Osteocyte (in vitro differentiated cells): Measurements from ENCODE around the gene GRIN2D. TPM values are rescaled to one million over a fixed set of nuclear protein-coding genes. Genes with fewer than 3 reads are reported as not detected.

Experiments
- DNase-seq: peaks from one replicate; pipeline ENCODE4 v3.0.0; 2021; ENCODE audit warnings: mixed read lengths; ENCODE audit not compliant: unreplicated experiment; ENCODE audit errors: extremely low spot score
- H3K27ac Mint-ChIP-seq: one replicate; pipeline ENCODE4 v1.8.0; 2021; ENCODE audit warnings: mild to moderate bottlenecking, mixed read lengths; ENCODE audit not compliant: unreplicated experiment
- H3K27me3 Mint-ChIP-seq: one replicate; pipeline ENCODE4 v1.8.0; 2021; ENCODE audit warnings: mixed read lengths; ENCODE audit not compliant: unreplicated experiment
- H3K36me3 Mint-ChIP-seq: one replicate; pipeline ENCODE4 v1.8.0; 2021; ENCODE audit warnings: mixed read lengths; ENCODE audit not compliant: unreplicated experiment
- H3K4me1 Mint-ChIP-seq: one replicate; pipeline ENCODE4 v1.8.0; 2021; ENCODE audit warnings: mixed read lengths; ENCODE audit not compliant: unreplicated experiment
- H3K4me3 Mint-ChIP-seq: one replicate; pipeline ENCODE4 v1.8.0; 2021; ENCODE audit warnings: mild to moderate bottlenecking, moderate library complexity, mixed read lengths; ENCODE audit not compliant: unreplicated experiment
- H3K9me3 Mint-ChIP-seq: one replicate; pipeline ENCODE4 v1.8.0; 2021; ENCODE audit warnings: mixed read lengths; ENCODE audit not compliant: unreplicated experiment
- total RNA-seq: library from RNA; stranded (reverse); gene quantifications from 2 replicates; pipeline ENCODE4 v1.2.1, GENCODE V29; 2021
- TF ChIP-seq, protein P1 (sequence below): fragments of 200-600 bp; sonication (generic); IDR thresholded peaks from 2 replicates; pipeline ENCODE4 v1.5.0; 2021; ENCODE audit warnings: antibody characterized with exemption, mild to moderate bottlenecking, moderate library complexity

Gene GRIN2D
- total RNA-seq, 1 donor from 2014 or later: 1.2 TPM

DNA sequence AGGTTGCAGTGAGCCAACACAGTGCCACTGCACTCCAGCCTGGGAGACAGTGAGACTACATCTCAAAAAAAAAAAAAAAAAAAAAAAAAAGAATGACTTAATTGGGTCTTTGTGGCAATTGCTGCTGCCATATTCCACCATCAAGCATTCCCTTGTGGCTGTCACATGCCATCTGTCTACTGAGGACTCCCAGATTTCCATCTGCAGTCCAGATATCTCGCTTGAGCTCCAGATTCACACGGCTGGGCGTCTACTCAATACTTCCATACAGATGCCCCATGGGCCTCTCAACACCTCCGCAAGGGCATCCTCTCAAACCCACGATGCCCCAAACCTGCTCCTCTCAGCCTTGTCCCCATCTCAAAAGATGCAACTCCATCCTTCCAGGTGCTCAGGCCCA, 42.6 kb upstream of the GRIN2D start:
- H3K4me3 Mint-ChIP-seq: no peak overlapping the region
- H3K4me1 Mint-ChIP-seq: peaks cover 8% of the 10 kb centered on the region
- no peaks in the 10 kb centered on the region for H3K27me3 Mint-ChIP-seq
- no peak for DNase-seq
- no peaks in the 10 kb centered on the region for H3K36me3 Mint-ChIP-seq
- TF ChIP-seq, protein P1, sequence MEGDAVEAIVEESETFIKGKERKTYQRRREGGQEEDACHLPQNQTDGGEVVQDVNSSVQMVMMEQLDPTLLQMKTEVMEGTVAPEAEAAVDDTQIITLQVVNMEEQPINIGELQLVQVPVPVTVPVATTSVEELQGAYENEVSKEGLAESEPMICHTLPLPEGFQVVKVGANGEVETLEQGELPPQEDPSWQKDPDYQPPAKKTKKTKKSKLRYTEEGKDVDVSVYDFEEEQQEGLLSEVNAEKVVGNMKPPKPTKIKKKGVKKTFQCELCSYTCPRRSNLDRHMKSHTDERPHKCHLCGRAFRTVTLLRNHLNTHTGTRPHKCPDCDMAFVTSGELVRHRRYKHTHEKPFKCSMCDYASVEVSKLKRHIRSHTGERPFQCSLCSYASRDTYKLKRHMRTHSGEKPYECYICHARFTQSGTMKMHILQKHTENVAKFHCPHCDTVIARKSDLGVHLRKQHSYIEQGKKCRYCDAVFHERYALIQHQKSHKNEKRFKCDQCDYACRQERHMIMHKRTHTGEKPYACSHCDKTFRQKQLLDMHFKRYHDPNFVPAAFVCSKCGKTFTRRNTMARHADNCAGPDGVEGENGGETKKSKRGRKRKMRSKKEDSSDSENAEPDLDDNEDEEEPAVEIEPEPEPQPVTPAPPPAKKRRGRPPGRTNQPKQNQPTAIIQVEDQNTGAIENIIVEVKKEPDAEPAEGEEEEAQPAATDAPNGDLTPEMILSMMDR: no peak
- H3K27ac Mint-ChIP-seq: no peak overlapping the region
- no peaks in the 10 kb centered on the region for H3K9me3 Mint-ChIP-seq

DNA sequence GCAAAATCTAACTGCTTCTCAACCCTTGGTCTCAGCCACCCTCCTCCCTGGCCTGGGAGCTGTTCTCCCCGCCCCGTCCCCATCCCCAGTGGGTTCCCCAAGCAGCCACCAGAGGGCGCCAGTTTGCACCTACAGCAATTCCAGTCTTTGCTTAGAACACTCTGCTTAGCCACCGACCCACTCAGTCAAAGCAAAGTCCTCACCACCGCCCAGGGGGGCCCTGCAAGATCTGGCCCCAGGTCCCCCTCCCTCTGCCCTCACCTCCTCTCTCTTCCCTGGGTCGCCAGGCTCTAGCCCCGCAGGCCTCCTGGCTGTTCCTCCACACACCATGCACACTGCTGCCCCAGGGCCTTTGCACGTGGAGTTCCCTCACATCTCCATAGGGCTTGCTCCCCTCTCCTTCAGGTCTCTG, 42.1 kb upstream of the GRIN2D start:
- no peaks in the 10 kb centered on the region for H3K36me3 Mint-ChIP-seq
- peaks cover 8% of the 10 kb centered on the region for H3K4me1 Mint-ChIP-seq
- peak; percentile 89 for DNase-seq
- H3K9me3 Mint-ChIP-seq: no peaks in the 10 kb centered on the region
- H3K27ac Mint-ChIP-seq: no peak overlapping the region
- no peak overlapping the region for H3K4me3 Mint-ChIP-seq
- H3K27me3 Mint-ChIP-seq: no peaks in the 10 kb centered on the region
- TF ChIP-seq, protein P1: peak; percentile 75

DNA sequence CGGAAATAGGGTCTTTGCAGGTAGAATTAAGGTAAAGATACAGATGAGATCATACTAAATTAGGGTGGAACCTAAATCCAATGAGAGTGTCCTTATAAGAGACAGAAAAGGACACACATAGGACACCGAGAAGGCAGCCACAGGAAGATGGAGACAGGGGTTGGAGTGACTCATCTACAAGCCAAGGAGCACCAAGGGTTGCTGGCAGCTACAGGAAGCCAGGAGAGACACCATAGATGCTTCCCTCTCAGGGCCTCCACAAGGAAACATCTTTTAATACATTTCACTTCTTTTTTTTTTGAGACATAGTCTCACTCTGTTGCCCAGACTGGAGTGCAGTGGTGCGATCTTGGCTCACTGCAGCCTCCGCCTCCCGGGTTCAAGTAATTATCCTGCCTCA, 39.8 kb upstream of the GRIN2D start:
- Mint-ChIP-seq H3K27me3 (no peaks in the 10 kb centered on the region), H3K4me1 (no peaks in the 10 kb centered on the region), H3K36me3 (no peaks in the 10 kb centered on the region), H3K9me3 (no peaks in the 10 kb centered on the region), H3K4me3 (no peak overlapping the region), H3K27ac (no peak overlapping the region)
- no peak for DNase-seq
- TF ChIP-seq, protein P1: no peak

DNA sequence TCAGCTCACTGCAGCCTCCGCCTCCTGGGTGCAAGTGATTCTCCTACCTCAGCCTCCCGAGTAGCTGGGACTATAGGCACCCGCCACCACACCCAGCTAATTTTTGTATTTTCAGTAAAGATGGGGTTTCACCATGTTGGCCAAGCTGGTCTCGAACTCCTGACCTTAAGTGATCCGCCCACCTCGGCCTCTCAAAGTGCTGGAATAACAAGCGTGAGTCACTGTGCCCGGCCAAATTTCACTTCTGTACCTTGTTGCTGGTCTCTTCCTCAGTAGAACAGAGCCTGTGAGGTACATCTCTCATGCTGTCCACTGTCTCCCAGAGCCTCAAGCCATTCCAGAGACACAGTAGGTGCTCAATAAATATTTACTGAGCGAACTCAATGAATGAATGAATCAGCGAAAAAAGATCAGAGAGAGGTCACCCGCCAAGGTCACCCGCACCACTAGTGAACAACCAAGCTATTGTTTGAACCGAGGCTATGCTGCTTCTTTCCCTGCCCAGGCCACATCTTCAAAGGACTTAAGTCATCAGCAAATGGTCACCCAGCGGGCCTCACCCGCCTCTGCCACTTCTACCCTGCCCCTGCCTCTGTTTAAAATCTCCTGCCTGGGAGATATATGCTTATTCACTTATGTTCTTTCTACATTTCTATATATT, 39.0 kb upstream of the GRIN2D start:
- no peaks in the 10 kb centered on the region for H3K4me1 Mint-ChIP-seq
- H3K27me3 Mint-ChIP-seq: no peaks in the 10 kb centered on the region
- H3K27ac Mint-ChIP-seq: no peak overlapping the region
- H3K4me3 Mint-ChIP-seq: no peak overlapping the region
- no peaks in the 10 kb centered on the region for H3K36me3 Mint-ChIP-seq
- no peaks in the 10 kb centered on the region for H3K9me3 Mint-ChIP-seq
- DNase-seq: no peak
- TF ChIP-seq, protein P1: no peak

DNA sequence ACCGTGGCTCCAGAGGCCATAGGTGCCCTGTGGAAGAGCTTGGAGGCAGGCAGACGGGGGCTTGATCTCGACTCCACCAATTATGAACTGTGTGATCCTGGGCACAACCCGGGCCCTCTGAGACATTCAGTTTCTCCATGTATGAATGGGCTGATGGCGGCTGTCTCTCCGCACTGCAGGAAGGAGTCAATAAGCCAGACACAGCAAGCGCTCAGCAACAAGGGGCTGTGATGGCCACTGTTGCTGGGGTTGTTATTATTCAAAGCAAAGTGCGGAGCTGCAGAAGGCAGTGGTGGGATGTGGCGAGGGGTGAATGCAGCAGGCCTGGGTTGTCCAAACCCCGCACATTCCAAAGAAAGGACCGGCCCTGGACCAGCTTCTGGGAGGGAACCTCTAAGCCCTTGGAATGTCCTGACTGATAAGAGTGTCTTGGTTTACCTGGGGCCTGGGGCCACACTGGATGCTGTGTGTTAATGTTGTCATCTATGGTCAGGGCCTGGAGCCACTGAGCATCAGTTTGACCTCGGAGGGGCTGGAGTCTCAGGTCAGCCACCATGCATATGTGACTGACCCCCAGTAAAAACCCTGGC, 38.0 kb upstream of the GRIN2D start:
- TF ChIP-seq, protein P1: no peak
- Mint-ChIP-seq H3K27me3 (no peaks in the 10 kb centered on the region), H3K27ac (no peak overlapping the region), H3K36me3 (no peaks in the 10 kb centered on the region), H3K4me3 (no peak overlapping the region), H3K9me3 (no peaks in the 10 kb centered on the region), H3K4me1 (no peaks in the 10 kb centered on the region)
- no peak for DNase-seq
